HG02759 (cell line): Measurements from ENCODE around the gene MYDGF.
A peak's percentile ranks its signal among the peaks of the same experiment; 100 is the strongest.
"Not testable (repeated sequence)": the region's sequence is repeated elsewhere in the genome, so short reads cannot be mapped to it uniquely, and the experiment has no call there.

Experiments
- ATAC-seq: cut with Tn5 transposase; IDR thresholded peaks from one replicate; pipeline ENCODE4 v1.9.1; 2021; ENCODE audit warnings: mild to moderate bottlenecking, moderate library complexity; ENCODE audit not compliant: unreplicated experiment

The MYDGF gene

DNA sequence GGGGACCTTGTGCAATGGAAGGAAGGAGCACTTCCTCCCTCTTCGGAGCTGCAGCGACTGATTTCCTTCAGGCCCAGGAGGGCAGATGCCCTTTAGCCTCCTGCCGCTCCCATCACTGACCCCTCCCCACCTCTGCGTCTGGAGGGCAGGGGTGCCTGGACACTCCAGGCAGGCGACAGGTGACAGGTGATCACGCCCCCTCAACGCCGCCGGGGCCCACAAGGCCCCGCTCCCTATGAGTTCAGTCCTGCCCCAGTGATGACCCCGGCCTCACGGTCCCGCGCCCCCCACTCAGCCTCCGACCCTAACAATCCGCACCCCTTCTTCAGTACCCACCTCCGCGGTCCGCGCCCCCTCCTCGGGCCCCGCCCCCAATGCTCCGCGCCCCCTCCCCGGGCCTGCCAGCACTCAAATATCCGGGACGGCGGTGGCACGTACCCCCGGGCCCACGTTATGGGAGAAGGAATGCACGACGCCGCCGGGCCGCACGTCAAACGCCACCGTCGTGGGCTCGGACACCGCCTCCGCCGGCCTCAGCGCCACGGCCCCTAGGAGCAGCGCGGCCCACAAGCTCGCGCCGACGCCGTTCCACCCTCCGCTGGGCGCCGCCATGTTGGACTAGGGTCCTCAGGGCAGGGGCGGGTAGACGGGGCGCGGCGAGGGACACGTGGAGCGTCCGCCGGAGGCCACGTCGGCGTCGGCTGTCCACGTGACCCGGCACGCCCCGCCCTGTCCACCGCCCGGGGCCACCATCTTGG is at the start of gene MYDGF:
TSS of gene MYDGF (minus strand) at position 620 of the 758 bp plus-strand sequence. CDS start at position 612, 8 bp downstream.
- peak; percentile 94 for ATAC-seq

DNA sequence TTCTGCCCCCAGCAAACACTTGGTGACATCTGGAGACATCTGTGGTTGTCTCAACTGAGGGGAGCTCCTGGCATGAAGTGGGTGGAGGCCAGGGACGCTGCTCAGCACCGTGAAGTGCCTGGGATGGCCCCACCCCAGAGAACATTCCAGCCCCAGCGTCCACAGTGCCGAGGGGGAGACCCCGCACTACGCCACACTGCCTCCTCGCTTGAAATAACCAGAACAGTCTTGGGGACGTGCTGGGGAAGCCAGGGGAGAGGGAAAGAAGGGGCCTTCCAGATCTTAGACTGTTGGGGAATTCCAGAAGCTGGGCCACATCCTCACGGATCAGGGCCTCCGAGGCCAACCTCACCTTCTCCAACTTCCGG is 49.3 kb upstream of the MYDGF start:
- no peak for ATAC-seq

- no peak for ATAC-seq
These were observed 48.0 kb upstream of the MYDGF start for GRCh38 chr19:4717966-4718701.

GRCh38 chr19:4717191-4717965 is 47.2 kb upstream of the MYDGF start:
- no peak for ATAC-seq

DNA sequence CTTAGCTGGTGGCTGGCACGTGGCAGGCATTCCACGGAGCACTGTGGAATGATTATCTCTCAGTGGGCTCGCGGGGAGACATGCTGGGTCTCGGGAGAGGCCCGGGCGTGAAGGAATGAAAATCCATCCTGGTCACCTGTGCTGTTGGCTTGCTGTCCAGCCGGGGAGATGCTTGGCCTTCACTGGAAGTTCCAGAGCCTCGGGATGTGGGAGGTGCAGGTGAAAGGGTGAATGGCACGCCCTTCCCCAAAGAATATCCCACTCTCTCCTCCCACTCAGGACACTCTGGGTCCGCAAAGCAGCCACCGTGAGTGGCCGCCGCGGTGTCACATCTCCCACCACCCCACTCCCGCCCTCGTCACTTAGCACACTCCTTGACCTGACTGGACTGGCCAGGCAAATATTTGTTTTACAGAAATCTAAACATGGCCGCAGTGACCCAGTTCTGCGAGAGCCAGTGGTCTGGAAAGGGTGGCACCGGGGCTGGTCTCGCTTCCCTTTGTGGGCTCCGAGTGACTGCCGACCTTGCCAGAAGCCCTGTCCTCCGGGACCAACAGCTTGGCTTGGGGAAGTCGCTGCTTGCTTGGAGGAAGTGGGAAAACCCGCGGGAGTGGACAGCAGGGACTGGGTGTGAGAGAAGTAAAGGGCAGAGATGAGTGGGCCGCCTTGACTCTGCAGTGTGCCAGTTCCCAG is 45.5 kb upstream of the MYDGF start:
- ATAC-seq: no peak

- ATAC-seq: not testable (repeated sequence)
These were observed 45.0 kb upstream of the MYDGF start for GRCh38 chr19:4715178-4715528.

- ATAC-seq: no peak
These were observed 43.9 kb upstream of the MYDGF start for GRCh38 chr19:4714016-4714415.

GRCh38 chr19:4713384-4713951 is 43.3 kb upstream of the MYDGF start:
- ATAC-seq: no peak

DNA sequence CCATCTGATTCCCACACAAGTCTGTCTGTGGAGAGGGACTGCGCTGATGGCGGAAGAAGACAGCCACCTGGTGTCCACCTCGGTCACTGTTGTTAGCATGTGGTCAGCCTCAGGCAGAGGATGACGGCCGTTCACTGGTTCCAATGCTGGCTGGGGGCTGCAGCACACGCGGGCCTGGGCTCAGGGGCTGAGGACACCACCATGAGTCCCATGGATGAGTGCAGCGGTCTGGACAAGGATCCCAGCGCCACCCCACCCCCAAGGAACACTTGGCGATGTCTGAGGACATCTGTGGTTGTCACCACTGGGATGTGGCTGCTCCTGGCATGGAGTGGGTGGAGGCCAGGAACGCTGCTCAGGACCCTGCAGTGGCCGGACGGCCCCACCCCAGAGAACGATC is 42.6 kb upstream of the MYDGF start:
- ATAC-seq: no peak

- ATAC-seq: no peak
These were observed 41.1 kb upstream of the MYDGF start for GRCh38 chr19:4711211-4711610.

DNA sequence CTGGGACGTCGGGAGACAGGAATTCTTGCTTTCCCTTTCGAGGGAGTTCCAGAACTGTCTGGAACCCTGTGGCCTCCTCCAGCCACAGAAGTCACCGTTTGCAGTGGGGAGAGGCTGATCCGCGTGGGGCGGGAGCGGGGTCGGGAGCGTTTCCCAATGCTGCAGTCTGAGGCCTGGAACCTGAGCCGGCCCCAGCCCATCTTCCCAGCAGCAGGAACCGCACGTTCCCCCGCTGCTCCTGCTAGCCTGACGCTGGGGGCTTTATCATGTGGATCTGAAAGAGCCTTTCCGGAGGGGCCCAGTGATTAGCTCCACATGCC is 40.1 kb upstream of the MYDGF start:
- no peak for ATAC-seq

- ATAC-seq: no peak
These were observed 39.5 kb upstream of the MYDGF start for GRCh38 chr19:4709440-4710280.

DNA sequence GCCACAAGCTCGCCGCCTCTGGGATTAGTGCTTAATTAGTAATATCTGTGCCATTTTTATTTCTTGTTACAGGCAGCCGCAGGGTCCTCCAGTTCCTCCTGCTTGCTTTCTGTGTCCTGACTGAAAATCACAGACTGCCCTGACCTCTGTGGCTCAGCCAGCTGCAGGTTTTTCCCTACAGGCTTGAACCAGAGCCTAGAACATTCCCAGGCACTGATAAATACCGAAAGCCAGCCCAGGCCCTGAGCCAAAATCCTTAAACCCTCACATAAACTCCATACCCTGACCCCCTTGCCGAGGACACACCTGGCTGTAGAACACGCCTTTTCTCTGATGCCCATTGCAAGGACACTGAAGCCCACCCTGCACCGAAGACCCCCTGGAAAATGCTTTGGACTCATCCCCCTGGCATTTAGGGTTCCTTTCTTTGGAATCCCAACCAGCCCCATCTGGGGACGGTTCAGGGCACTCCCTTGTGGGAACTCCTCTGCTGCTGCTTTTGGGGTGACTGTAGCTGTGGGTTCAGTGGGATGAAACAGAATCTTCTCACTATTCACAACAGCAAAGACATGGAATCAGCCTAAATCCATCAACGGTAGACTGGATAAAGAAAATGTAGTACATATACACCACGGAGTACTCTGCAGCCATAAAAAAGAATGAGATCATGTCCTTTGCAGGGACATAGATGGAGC is 38.0 kb upstream of the MYDGF start:
- no peak for ATAC-seq

- ATAC-seq: no peak
These were observed 37.2 kb upstream of the MYDGF start for GRCh38 chr19:4707322-4707721.

DNA sequence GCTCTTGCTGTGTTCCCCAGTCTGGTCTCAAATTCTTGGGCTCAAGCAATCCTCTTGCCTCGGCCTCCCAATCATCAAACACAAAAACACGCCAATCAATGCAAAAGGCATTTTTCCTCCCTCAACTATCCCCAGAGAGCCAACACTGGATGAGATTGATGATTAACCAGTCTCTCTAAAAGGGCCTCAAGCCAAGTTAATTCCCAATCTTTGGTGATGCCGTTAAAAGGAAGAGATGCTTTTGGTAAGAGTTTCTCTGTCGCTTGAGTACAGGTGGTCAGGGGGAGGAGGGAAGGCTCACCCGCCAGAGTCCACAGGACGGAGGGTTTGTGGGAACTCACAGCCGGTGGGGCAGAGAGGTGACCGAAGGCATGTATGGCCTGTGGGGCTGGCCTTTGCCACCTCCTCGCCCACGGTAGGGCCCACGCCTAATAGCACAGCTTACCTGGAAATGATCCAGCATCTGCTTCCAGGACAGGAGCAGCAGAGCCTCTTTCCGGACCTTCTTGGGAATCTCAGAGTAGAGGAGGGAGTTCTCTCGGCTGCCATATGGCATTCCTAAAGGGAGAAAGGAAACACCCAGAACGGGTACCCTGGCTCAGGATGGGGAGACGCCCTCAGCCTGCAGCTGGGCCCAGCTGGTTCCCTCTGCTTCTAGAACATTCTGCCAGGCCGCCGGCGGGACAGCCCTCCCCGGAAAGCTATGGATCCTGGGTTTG is 35.4 kb upstream of the MYDGF start:
- no peak for ATAC-seq

GRCh38 chr19:4704317-4704673 is 34.2 kb upstream of the MYDGF start:
- ATAC-seq: no peak

DNA sequence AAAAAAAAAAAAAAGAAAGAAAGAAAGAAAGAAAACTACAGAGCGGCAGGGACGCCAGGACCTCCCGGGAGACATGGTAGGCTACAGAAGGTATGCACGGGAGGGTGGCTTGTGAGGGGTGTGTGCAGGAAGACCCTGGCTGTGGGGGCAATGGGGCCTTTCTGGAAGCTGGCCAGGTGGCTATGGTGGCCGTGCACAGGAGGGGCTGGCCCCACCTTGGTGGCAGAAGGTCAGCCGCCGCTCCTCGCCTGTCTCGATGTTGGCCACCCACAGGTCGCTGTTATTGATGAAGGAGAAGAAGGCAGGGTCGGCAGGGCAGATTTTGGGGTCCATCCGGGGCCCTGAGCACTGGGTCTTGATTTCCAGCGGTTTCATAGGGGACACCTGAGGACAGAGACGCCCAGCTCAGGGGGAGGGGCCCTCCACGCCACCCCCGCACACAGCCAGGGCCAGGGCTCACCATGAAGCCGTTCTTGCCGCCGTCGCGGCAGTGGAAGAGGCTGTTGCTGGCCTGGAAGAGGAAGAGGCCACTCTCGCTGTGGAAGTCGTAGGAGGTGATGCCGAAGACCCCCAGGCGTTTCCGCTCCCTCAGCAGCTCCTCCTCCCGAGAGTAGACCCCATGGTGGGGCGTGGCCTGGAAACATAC is 33.7 kb upstream of the MYDGF start:
- no peak for ATAC-seq

GRCh38 chr19:4702764-4703163 is 32.6 kb upstream of the MYDGF start:
- no peak for ATAC-seq
